Measurements from ENCODE around the gene ARID3C. TPM values are rescaled to one million over a fixed set of nuclear protein-coding genes. Genes with fewer than 3 reads are reported as not detected.

ARID3C gene
- total RNA-seq, 1 donor from 2014 or later = not detected

- no peak for TF ChIP-seq CTCF (IDR thresholded peaks at IDR 0.05)
- Histone ChIP-seq H3K27ac (no peak overlapping the region), H3K27me3 (peaks cover 56% of the 10 kb centered on the region), H3K4me3 (no peak overlapping the region), H3K36me3 (no peaks in the 10 kb centered on the region), H3K4me1 (peaks cover 12% of the 10 kb centered on the region), H3K9me3 (no peaks in the 10 kb centered on the region)
- DNase-seq (no peak), ATAC-seq (no peak)
- intact Hi-C loops (cut with DNase I) = no loop called here
These were observed 584 bp upstream of the ARID3C start for GRCh38 chr9:34629491-34629808.

- Histone ChIP-seq H3K4me3 (no peak overlapping the region), H3K9me3 (no peaks in the 10 kb centered on the region), H3K27ac (no peak overlapping the region), H3K36me3 (no peaks in the 10 kb centered on the region), H3K27me3 (peaks cover 69% of the 10 kb centered on the region), H3K4me1 (peaks cover 18% of the 10 kb centered on the region)
- DNase-seq (no peak), ATAC-seq (no peak)
- intact Hi-C loops (cut with DNase I) = no loop called here
- TF ChIP-seq CTCF (IDR thresholded peaks at IDR 0.05) = no peak
These were observed 880 bp downstream of the ARID3C start for GRCh38 chr9:34627716-34628655.

- intact Hi-C loops (cut with DNase I) = no loop called here
- no peaks in the 10 kb centered on the region for H3K9me3 ChIP-seq
- H3K27me3 ChIP-seq = peaks cover 83% of the 10 kb centered on the region
- H3K4me3 ChIP-seq = no peak overlapping the region
- no peak for TF ChIP-seq CTCF (IDR thresholded peaks at IDR 0.05)
- no peaks in the 10 kb centered on the region for H3K36me3 ChIP-seq
- H3K27ac ChIP-seq = no peak overlapping the region
- no peak for ATAC-seq
- no peak for DNase-seq
- H3K4me1 ChIP-seq = peaks cover 18% of the 10 kb centered on the region
These were observed 3.7 kb downstream of the ARID3C start for GRCh38 chr9:34625186-34625486.

DNA sequence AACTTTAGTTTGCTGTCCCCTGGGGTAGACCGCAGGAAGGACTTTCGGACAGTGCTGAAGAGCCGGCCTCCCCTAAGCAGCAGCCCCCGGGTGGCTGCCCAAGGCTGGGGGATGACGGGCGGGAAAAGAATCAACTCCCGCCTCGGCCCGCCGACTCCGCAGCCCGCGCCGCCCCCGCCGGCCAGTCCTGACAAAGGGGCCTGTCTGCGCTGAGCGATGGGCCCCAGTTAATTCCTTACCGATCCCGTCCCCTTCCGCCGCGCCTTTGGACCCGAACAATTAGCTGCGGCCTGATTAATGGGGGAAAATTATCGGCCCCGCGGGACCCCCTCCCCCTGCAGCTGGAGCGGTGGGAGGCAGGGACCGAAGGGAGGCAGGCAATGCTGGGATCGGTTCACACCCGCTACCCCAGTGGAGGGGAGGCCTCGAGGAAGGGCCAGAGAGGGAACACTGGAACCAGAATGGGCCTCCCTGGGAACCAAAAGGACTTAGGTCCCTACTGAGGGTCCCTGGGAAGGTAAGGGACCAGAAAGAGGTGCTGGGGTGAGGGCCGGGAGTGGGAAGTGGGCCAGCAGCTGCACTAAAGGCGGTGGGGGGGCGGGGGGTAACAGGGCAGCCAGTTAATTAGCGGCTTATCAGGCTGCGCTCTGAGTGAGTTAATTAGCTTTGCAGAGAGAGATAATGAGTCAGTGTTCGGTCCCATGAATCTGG, 4.2 kb downstream of the ARID3C start:
- H3K4me3 ChIP-seq = no peak overlapping the region
- no peaks in the 10 kb centered on the region for H3K36me3 ChIP-seq
- DNase-seq (no peak), ATAC-seq (no peak)
- no peak overlapping the region for H3K27ac ChIP-seq
- intact Hi-C loops (cut with DNase I) = no loop called here
- TF ChIP-seq CTCF (IDR thresholded peaks at IDR 0.05) = no peak
- no peaks in the 10 kb centered on the region for H3K9me3 ChIP-seq
- H3K27me3 ChIP-seq = peaks cover 79% of the 10 kb centered on the region
- H3K4me1 ChIP-seq = peaks cover 21% of the 10 kb centered on the region

GRCh38 chr9:34623374-34624235, 5.3 kb downstream of the ARID3C start:
- ATAC-seq (no peak), DNase-seq (no peak)
- H3K36me3 ChIP-seq = peaks cover 4% of the 10 kb centered on the region
- TF ChIP-seq CTCF (IDR thresholded peaks at IDR 0.05) = no peak
- H3K27me3 ChIP-seq = peaks cover 69% of the 10 kb centered on the region
- intact Hi-C loops (cut with DNase I) = no loop called here
- H3K4me3 ChIP-seq = no peak overlapping the region
- H3K9me3 ChIP-seq = no peaks in the 10 kb centered on the region
- H3K27ac ChIP-seq = no peak overlapping the region
- H3K4me1 ChIP-seq = peaks cover 21% of the 10 kb centered on the region
